GM21367 (cell line): ENCODE measurements around the gene LRRC18.

Experiments used
- ATAC-seq: cut with Tn5 transposase; IDR thresholded peaks from one replicate; pipeline ENCODE4 v1.9.1; 2021; ENCODE audit not compliant: unreplicated experiment

The LRRC18 gene

DNA sequence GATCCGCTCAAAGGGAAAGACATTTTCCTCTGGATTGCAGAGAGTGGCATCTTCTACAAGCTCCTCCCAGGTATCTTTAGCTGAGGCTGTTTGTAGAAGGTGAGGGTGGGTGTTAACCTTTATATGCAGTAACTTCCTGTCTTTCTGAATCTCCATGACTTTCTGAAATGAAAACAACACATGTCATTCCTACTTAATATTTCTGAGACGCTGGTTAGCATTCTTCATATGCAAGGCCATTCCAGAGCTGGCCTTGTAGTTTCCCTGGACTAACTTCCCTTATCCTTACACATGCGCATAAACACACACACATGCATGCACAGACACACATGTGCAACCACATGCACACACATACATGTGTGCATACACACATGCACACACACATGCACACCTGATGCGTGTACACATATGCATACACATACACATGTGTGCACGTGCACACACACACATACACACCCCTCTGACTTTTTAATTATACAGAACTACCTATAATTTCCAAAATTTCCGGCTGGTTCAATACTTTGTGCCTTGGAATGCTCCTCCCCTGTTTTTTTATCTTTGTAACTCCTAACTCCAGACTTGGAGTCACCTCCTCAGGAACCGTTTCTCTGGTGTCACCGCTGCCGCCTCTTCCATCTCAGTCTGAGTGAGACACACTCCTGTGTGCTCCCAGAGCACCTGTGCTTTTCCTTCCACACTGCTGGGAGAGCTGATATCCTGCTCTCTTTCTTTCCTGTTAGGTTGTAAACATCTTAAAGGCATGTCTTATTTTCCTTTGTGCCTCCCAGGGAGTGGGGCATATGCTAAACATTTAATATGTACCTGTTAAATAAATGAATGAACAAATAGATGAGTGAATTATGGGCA, 55.2 kb downstream of the LRRC18 start:
- ATAC-seq, result no peak

DNA sequence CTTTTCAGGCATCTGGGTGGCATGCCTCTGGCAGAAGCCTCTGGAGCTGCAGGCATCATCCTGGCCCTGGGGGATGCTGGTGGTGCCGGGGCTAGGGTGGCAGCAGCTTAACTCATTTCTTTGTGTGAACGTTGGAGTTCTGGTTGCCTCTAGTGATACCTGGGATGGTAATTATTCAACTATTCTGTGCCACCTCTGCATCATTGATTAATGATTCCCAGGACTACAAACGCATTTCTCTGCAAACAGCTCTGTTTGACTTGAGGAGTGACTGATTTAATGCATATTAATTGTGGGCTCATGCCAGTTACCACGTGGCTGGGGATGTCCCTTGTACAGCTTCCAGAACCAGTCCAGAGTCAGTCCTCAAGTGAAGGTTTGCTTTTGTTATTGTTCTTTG, 55.9 kb downstream of the LRRC18 start:
- no peak for ATAC-seq

DNA sequence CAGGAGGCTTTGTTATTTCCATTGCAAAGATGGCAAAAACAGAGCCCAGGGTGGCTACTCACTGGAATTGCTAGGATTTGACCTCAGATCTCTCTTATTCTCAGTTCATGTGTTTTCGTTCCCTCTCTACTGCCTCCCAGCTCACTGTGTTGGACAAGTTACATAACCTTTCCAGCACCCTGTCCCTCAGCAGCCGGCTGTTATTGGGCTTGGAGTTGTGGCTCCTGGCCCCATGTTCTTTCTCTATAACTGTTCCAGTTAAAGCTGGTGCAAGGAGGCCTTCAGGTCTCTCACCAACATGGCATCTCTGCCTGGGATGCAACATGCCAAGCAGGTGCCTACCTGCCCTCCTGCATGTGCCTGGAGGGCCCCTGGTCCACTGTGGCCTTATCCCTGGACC, 56.8 kb downstream of the LRRC18 start:
- ATAC-seq, result no peak

DNA sequence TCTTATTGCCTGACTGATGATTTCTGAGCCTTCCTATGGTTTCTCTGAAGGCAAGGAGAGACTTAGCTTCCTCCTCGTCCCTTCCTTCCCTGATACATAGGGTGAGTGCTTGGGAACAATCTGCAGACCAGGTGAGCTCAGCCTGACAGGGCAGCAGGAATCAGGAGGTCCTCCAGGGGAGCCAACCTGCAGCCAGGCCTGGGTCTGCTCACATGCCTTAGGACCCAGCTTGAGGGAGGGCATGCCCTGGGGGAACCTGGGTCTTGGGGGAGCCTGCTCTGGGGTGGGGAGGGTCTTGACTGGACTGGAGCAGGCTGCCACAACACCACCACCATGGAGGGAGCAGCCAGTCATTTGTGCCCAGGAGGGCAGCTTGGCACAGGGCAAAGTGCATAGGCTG, 57.7 kb downstream of the LRRC18 start:
- ATAC-seq, result no peak

DNA sequence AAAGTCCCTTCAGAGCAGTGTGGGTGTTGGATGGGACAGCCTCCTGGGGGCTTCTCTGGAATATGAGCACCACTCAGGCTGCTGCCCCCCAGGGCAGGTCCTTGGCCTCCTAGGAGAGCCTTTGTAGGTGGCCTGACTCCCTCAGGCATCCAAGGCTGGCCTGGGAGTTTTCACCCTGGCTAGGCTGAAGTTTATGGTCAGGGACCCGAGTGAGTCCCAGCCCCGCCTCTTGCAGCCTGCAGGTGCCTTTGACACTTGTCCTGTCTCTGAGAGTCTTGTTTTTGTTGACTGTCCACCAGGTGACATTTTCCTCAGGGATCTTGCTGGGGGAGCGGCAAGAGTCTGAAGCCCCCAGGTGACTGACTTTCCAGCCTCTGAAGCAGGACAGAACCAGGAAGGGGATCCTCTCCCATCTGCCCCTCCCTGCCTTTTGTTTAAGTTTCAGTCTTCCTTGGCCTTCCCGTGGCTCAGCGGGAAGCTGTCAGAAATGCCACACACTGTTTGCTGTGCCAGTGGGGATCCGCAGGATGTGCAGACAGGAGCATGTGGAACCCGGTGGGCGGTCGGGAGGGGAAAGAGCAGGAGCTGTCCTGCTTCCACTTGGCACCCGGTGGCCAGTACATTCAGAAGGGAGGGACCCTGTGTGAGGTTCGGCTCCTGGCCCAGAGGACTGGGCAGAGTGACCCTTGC, 59.5 kb downstream of the LRRC18 start:
- no peak for ATAC-seq

DNA sequence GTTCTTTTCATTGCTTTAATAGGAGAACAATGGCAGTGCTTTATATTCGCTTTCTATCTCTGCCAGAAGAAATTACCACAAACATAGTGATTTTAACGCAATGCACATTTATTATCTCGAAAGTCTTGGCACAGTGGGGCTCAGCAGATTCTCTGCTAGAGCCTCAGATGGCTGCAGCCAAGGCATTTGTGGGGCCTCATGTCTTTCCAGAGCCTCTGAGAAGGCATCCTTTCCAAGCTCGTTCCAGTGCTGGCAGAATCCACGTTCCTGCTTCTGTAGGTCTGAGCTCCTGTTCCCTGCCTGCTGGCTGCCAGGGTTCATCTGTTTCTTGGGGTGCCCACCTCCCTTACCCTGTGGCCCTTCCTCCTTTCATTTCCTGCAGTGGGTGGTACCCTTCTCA, 60.2 kb downstream of the LRRC18 start:
- ATAC-seq, result no peak

DNA sequence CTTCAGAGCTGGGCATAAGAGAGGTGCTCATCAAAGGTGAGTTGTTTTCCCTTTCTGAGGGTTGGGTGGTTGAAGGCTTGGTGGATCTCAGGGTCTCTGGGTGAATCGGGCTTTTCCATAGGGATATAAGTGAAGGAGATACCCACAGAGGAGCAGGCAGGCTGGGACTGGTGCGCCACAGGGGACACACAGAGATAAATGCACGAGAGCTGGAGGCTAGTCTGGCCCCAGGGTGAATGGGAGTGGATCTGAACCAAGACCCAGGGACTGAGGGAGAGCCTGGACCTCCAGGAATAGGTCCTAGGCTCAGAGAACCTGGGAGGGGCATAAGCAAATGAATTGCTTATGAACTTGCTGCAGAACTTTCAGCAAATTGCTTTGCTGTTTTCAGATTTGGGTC, 61.5 kb downstream of the LRRC18 start:
- ATAC-seq, result no peak

DNA sequence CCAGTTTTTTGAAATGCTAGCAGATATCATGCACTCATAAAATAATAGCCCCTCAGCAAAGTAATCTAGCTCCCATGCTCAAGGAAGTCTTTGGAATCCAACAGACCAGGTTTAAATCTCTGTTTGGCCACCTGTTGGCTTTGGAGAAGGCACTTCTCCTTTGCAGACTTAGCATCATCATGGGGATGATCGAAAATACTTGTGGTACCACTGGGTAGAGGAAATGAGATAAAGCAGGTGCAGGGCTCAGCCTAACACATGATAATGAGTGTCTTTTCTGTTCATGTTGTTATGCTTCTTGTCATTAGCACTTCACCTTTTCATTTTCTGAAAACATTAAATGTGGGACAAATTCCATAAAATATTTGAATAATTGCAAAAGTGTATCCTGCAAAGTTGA, 67.4 kb downstream of the LRRC18 start:
- ATAC-seq, result no peak
